Measurements from ENCODE around the gene SLC38A4. TPM values are rescaled to one million over a fixed set of nuclear protein-coding genes. Genes with fewer than 3 reads are reported as not detected.

SLC38A4 gene
- total and polyA plus RNA-seq, 2 of the 8 experiments (the other 6 are each of a cell fraction or from before 2014, with no cell fraction given), result 6.7 to 15.4 TPM

DNA sequence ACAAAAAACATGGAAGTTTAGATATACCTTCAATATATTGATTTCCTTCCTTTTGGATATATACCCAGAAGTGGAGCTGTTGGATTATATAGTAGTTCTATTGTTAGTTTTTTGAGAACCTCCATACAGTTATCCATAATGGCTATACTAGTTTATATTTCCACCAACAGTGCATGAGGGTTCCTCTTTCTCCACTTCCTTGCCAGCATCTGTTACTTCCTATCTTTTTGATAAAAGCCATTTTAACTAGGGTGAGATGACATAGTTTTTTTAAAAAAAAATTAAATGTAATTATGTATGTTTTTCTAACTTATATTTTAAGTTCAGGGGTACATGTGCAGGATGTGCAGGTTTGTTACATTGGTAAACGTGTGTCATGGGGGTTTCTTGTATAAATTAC lies 10.0 kb upstream of the SLC38A4 start:
- ChIA-PET POLR2A (ENCODE audit: partially characterized antibody) (no interaction called here), CTCF (ENCODE audit: partially characterized antibody) (interaction anchor here (0.9 kb wide), 1 partner anchor 66 kb away, joined by 4 read pairs; no protein-coding TSS in a partner anchor)
- Histone ChIP-seq H2BK15ac (ENCODE audit: low read length) (no peak overlapping the region), H3K9ac (replicated peaks in 1 of 4; ENCODE audit: extremely low read depth in 1 of 4, low read depth in 3 of 4, low read length in 3 of 4) (no peak overlapping the region), H3K27me3 (replicated peaks in 1 of 4; ENCODE audit: control insufficient read depth in 3 of 4, extremely low read depth in 1 of 4, insufficient read depth in 3 of 4, low read length in 3 of 4) (peaks cover under 1 to 20% (median 16%) of the 10 kb centered on the region in 4 experiments), H3K27ac (ENCODE audit: low read depth, low read length) (no peak overlapping the region), H3K4me1 (replicated peaks in 1 of 4; ENCODE audit: control insufficient read depth in 3 of 4, insufficient read depth in 4 of 4, low read length in 3 of 4) (peaks cover 0 to 2% (median under 1%) of the 10 kb centered on the region in 4 experiments; a peak in 3 of 7 replicates), H2BK5ac (ENCODE audit: low read depth, low read length) (no peak overlapping the region), H3K4me3 (ENCODE audit: extremely low read depth in 1 of 4, insufficient read depth in 2 of 4, low read depth in 3 of 4, low read length in 4 of 4) (no peak overlapping the region), H3K56ac (replicated peaks; ENCODE audit: insufficient read length, low read depth, low read length) (no peak overlapping the region), H3K23ac (ENCODE audit: insufficient read length) (no peak overlapping the region), H3K36me3 (ENCODE audit: control insufficient read depth in 2 of 4, insufficient read depth in 4 of 4, low read length in 3 of 4) (no peaks in the 10 kb centered on the region), H2BK20ac (ENCODE audit: low read length) (no peak overlapping the region), H4K91ac (replicated peaks; ENCODE audit: insufficient read length, low read length) (no peak overlapping the region), H4K20me1 (replicated peaks in 1 of 2; ENCODE audit: control insufficient read depth in 1 of 2, insufficient read depth in 2 of 2, low read length in 2 of 2) (no peaks in the 10 kb centered on the region), H4K8ac (ENCODE audit: extremely low read depth, insufficient read depth, low read length) (no peak overlapping the region), H2AK5ac (ENCODE audit: low read depth, low read length) (no peak overlapping the region), H2BK120ac (replicated peaks; ENCODE audit: low read depth, low read length) (no peak overlapping the region), H3K4me2 (ENCODE audit: insufficient read depth in 1 of 2, low read depth in 2 of 2, low read length in 2 of 2) (no peak overlapping the region), H2BK12ac (ENCODE audit: low read depth, low read length) (no peak overlapping the region), H3K79me1 (ENCODE audit: low read depth, low read length) (no peaks in the 10 kb centered on the region), H3K4ac (replicated peaks; ENCODE audit: insufficient read length, low read depth, low read length) (no peak overlapping the region), H3K23me2 (ENCODE audit: low read depth, low read length) (peaks cover 6% of the 10 kb centered on the region; the same call in 1 of the 2 replicates), H4K5ac (ENCODE audit: insufficient read length, low read depth, low read length) (no peak overlapping the region), H3K79me2 (ENCODE audit: control insufficient read depth in 1 of 2, insufficient read depth in 2 of 2, low read length in 2 of 2) (no peaks in the 10 kb centered on the region), H3K14ac (ENCODE audit: insufficient read length) (no peak overlapping the region), H3K18ac (ENCODE audit: extremely low read depth, low read length) (no peak overlapping the region), H2AFZ (ENCODE audit: low read length) (no peak overlapping the region), H3K9me3 (ENCODE audit: insufficient read depth in 2 of 2, low read depth in 1 of 2, low read length in 1 of 2) (0 out of 4 replicates have a peak, but pooled peaks cover 0 to 3% of the 10 kb centered on the region in 2 experiments)
- FAIRE-seq, result no peak
- DNase-seq (ENCODE audit: low read depth in 1 of 2, low spot score in 2 of 2), result no peak
- 81% methylated on average over 1 of the region's 1 CpG; no CpG with 5 or more reads in 1 of the 2 experiments for WGBS, 2 experiments (ENCODE audit: extremely low coverage in 1 of 2, insufficient coverage in 1 of 2, insufficient read length in 1 of 2, insufficient replicate concordance in 2 of 2, low coverage in 1 of 2, low lambda C conversion rate in 2 of 2, missing lambda C conversion rate in 1 of 2)
- TF ChIP-seq CEBPB (IDR thresholded peaks at IDR 0.05; ENCODE audit: low read depth, low read length) (no peak), ZNF274 (IDR thresholded peaks at IDR 0.05; ENCODE audit: borderline replicate concordance, extremely low read depth, low read length) (no peak), EP300 (IDR thresholded peaks at IDR 0.05; ENCODE audit: borderline replicate concordance in 1 of 2, low read depth in 2 of 2, low read length in 2 of 2) (no peak), RXRA (IDR thresholded peaks at IDR 0.05; ENCODE audit: insufficient read depth, low read depth, low read length) (no peak), GABPA (IDR thresholded peaks at IDR 0.05; ENCODE audit: borderline replicate concordance, insufficient read depth, low read length) (no peak), CBX8 (IDR thresholded peaks at IDR 0.05; ENCODE audit: borderline replicate concordance, low read depth, low read length) (no peak)
- TF ChIP-seq, protein P1, sequence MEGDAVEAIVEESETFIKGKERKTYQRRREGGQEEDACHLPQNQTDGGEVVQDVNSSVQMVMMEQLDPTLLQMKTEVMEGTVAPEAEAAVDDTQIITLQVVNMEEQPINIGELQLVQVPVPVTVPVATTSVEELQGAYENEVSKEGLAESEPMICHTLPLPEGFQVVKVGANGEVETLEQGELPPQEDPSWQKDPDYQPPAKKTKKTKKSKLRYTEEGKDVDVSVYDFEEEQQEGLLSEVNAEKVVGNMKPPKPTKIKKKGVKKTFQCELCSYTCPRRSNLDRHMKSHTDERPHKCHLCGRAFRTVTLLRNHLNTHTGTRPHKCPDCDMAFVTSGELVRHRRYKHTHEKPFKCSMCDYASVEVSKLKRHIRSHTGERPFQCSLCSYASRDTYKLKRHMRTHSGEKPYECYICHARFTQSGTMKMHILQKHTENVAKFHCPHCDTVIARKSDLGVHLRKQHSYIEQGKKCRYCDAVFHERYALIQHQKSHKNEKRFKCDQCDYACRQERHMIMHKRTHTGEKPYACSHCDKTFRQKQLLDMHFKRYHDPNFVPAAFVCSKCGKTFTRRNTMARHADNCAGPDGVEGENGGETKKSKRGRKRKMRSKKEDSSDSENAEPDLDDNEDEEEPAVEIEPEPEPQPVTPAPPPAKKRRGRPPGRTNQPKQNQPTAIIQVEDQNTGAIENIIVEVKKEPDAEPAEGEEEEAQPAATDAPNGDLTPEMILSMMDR (IDR thresholded peaks at IDR 0.05; ENCODE audit: control extremely low read depth in 1 of 3, insufficient read depth in 1 of 3, low read depth in 1 of 3, low read length in 3 of 3), result no peak
